ENCODE results near the gene DCAF5.

- TF ChIP-seq EZH2 (IDR thresholded peaks at IDR 0.05), result no peak
- no peak for TF ChIP-seq POLR2AphosphoS5 (IDR thresholded peaks at IDR 0.05; ENCODE audit: borderline replicate concordance, low read depth, low read length)
- no peak for TF ChIP-seq FOXP2 (optimal IDR thresholded peaks at IDR 0.05; ENCODE audit: control extremely low read depth, extremely low read length, insufficient read depth)
These were observed 44.6 kb downstream of the DCAF5 start for GRCh38 chr14:69108358-69108757.

Measured in SK-N-MC (cell line).